Measurements from ENCODE around the gene ANO10. TPM values are rescaled to one million over a fixed set of nuclear protein-coding genes. Genes with fewer than 3 reads are reported as not detected.
"Not testable (repeated sequence)": the region's sequence is repeated elsewhere in the genome, so short reads cannot be mapped to it uniquely, and the experiment has no call there.

ANO10 gene
- total RNA-seq, 1 experiment from 2014 or later: 26.6 TPM

DNA sequence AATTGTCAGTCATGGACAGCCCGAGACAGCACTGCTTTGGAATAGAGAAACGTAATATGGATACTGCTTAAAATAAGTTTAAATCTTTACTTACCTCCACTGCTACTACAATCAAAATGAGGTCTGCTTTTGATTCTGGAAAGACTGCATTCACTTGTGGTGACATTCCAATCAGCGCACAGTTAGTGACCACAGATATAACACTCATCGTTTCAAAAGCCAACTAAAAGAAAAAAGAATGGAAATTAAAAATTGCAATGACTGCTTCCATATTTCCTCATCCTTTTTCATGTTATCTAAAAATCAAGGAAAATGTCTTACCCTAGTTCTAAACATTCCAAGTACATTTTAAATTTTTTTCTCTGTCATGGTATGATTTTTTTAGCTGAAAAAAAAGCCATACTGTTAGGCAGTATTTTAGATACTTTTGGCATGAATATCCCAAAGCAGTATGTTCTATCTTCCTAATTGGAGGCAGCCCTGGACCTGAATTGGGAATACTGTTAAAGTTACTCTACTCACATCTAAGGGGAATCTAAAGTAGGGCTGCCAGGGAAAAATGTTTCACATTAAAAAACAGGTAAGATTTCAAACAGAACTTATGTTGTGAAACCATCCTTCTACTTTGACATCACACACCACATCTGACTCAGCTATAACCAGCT lies 72.1 kb downstream of the ANO10 start:
- DNase-seq (ENCODE audit: low read depth, low spot score): no peak
- CTCF ChIA-PET: no interaction called here
- H3K4me3 ChIP-seq (ENCODE audit: low read depth in 2 of 2, low read length in 2 of 2): no peak overlapping the region
- in situ Hi-C loops (cut with HindIII; ENCODE audit: low pct_unique_long_range_greater_than_20kb, low sequenced_read_pairs): no loop called here
- no peaks in the 10 kb centered on the region for H3K9me3 ChIP-seq (ENCODE audit: control insufficient read depth, insufficient read depth, low read depth, low read length)
- H3K36me3 ChIP-seq (ENCODE audit: control insufficient read depth, insufficient read depth, low read length): no peaks in the 10 kb centered on the region
- intact Hi-C loops (cut with micrococcal nuclease; ENCODE audit: unreplicated experiment): no loop called here
- BruUV-seq (replicated peaks): no TSS peak
- POLR2A ChIA-PET: no interaction called here
- ATAC-seq: no peak
- H3K27ac ChIP-seq (ENCODE audit: low read length): no peak overlapping the region
- TF ChIP-seq TCF7L2 (IDR thresholded peaks at IDR 0.05; ENCODE audit: low read depth, low read length) (no peak), SIN3A (IDR thresholded peaks at IDR 0.05; ENCODE audit: borderline replicate concordance, insufficient read depth, low read depth, low read length) (no peak), CTCF (IDR thresholded peaks at IDR 0.05) (no peak), POLR2AphosphoS5 (IDR thresholded peaks at IDR 0.05; ENCODE audit: low read depth, low read length) (no peak)
- TF ChIP-seq, protein P1, sequence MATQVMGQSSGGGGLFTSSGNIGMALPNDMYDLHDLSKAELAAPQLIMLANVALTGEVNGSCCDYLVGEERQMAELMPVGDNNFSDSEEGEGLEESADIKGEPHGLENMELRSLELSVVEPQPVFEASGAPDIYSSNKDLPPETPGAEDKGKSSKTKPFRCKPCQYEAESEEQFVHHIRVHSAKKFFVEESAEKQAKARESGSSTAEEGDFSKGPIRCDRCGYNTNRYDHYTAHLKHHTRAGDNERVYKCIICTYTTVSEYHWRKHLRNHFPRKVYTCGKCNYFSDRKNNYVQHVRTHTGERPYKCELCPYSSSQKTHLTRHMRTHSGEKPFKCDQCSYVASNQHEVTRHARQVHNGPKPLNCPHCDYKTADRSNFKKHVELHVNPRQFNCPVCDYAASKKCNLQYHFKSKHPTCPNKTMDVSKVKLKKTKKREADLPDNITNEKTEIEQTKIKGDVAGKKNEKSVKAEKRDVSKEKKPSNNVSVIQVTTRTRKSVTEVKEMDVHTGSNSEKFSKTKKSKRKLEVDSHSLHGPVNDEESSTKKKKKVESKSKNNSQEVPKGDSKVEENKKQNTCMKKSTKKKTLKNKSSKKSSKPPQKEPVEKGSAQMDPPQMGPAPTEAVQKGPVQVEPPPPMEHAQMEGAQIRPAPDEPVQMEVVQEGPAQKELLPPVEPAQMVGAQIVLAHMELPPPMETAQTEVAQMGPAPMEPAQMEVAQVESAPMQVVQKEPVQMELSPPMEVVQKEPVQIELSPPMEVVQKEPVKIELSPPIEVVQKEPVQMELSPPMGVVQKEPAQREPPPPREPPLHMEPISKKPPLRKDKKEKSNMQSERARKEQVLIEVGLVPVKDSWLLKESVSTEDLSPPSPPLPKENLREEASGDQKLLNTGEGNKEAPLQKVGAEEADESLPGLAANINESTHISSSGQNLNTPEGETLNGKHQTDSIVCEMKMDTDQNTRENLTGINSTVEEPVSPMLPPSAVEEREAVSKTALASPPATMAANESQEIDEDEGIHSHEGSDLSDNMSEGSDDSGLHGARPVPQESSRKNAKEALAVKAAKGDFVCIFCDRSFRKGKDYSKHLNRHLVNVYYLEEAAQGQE (IDR thresholded peaks at IDR 0.05; ENCODE audit: insufficient read depth in 1 of 2, low read depth in 2 of 2, low read length in 1 of 2): no peak
- no peaks in the 10 kb centered on the region for H3K4me1 ChIP-seq (ENCODE audit: control insufficient read depth, insufficient read depth, low read length)
- no peaks in the 10 kb centered on the region for H3K27me3 ChIP-seq (ENCODE audit: control insufficient read depth, insufficient read depth, low read length)

DNA sequence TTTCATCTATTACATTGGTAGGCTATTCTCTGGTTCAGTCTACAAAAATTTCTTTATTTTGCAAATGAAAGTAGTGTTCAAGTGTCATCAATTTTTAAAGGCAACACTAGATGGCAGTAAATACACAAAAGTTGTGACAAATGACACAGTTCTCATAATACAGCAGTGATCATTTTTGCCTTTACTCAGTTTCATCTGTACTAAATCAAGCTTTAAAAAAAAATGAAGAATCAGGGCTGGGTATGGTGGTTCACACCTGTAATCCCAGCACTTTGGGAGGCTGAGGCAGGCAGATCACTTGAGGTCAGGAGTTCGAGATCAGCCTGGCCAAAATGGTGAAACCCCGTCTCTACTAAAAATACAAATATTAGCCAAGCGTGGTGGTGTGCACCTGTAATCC lies 77.5 kb downstream of the ANO10 start:
- H3K9me3 ChIP-seq (ENCODE audit: control insufficient read depth, insufficient read depth, low read depth, low read length); H3K4me3 ChIP-seq (ENCODE audit: low read depth in 2 of 2, low read length in 2 of 2); H3K27me3 ChIP-seq (ENCODE audit: control insufficient read depth, insufficient read depth, low read length); POLR2A ChIA-PET; CTCF ChIA-PET; in situ Hi-C loops (cut with HindIII; ENCODE audit: low pct_unique_long_range_greater_than_20kb, low sequenced_read_pairs); H3K36me3 ChIP-seq (ENCODE audit: control insufficient read depth, insufficient read depth, low read length); H3K4me1 ChIP-seq (ENCODE audit: control insufficient read depth, insufficient read depth, low read length); ATAC-seq; BruUV-seq (replicated peaks); H3K27ac ChIP-seq (ENCODE audit: low read length): not testable (repeated sequence)
- peak; percentile 55; the same call in 1 of the 2 replicates for TF ChIP-seq CTCF (IDR thresholded peaks at IDR 0.05)
- intact Hi-C loops (cut with micrococcal nuclease; ENCODE audit: unreplicated experiment): loop anchor here (5.0 kb wide), 1 partner anchor 653 kb away; no protein-coding TSS in a partner anchor
- DNase-seq (ENCODE audit: low read depth, low spot score): peak; percentile 22

Measured in Panc1 (cell line).